ENCODE data around the gene SARNP.

The SARNP gene

GRCh38 chr12:55728939-55729818, 88.3 kb downstream of the SARNP start, which contains the start of gene CD63:
TSS of gene CD63 (minus strand) at chr12:55729009. CDS start at chr12:55728341, 668 bp downstream.
- peak within 1 kb of the TSS; percentile 98 for H3K27ac ChIP-seq
- no peak for DNase-seq (ENCODE audit: low read depth, low spot score)

GRCh38 chr12:55728186-55728938, 89.2 kb downstream of the SARNP start:
- DNase-seq (ENCODE audit: low read depth, low spot score) = no peak
- H3K27ac ChIP-seq = peak overlapping the region; percentile 98

- no peak for DNase-seq (ENCODE audit: low read depth, low spot score)
- peak overlapping the region; percentile 98 for H3K27ac ChIP-seq
Measured at GRCh38 chr12:55727643-55728185, 89.8 kb downstream of the SARNP start.

- DNase-seq (ENCODE audit: low read depth, low spot score) = no peak
- peak overlapping the region; percentile 98 for H3K27ac ChIP-seq
Measured at GRCh38 chr12:55726971-55727370, 90.6 kb downstream of the SARNP start.

GRCh38 chr12:55725556-55725955, 92.0 kb downstream of the SARNP start:
- DNase-seq (ENCODE audit: low read depth, low spot score) = no peak
- H3K27ac ChIP-seq = peak overlapping the region; percentile 98

- no peak overlapping the region for H3K27ac ChIP-seq
- DNase-seq (ENCODE audit: low read depth, low spot score) = no peak
Measured at GRCh38 chr12:55724940-55725309, 92.6 kb downstream of the SARNP start.

- DNase-seq (ENCODE audit: low read depth, low spot score) = no peak
- no peak overlapping the region for H3K27ac ChIP-seq
Measured at GRCh38 chr12:55724226-55724939, 93.1 kb downstream of the SARNP start.

- DNase-seq (ENCODE audit: low read depth, low spot score) = no peak
- H3K27ac ChIP-seq = no peak overlapping the region
Measured at GRCh38 chr12:55723516-55724225, 93.9 kb downstream of the SARNP start.

GRCh38 chr12:55722948-55723347, 94.6 kb downstream of the SARNP start:
- H3K27ac ChIP-seq = no peak overlapping the region
- no peak for DNase-seq (ENCODE audit: low read depth, low spot score)

GRCh38 chr12:55721601-55722213, 95.8 kb downstream of the SARNP start:
- H3K27ac ChIP-seq = peak overlapping the region; percentile 49
- DNase-seq (ENCODE audit: low read depth, low spot score) = no peak

- DNase-seq (ENCODE audit: low read depth, low spot score) = no peak
- H3K27ac ChIP-seq = peak overlapping the region; percentile 49
Measured at GRCh38 chr12:55720894-55721444, 96.6 kb downstream of the SARNP start.

GRCh38 chr12:55720071-55720564, 97.4 kb downstream of the SARNP start, which contains the start of gene RDH5:
TSS of gene RDH5 (plus strand) at chr12:55720393. CDS start at chr12:55721185, 792 bp downstream.
- no peak for DNase-seq (ENCODE audit: low read depth, low spot score)
- H3K27ac ChIP-seq = peak within 1 kb of the TSS; percentile 49

GRCh38 chr12:55719371-55719770, 98.2 kb downstream of the SARNP start:
- DNase-seq (ENCODE audit: low read depth, low spot score) = no peak
- no peak overlapping the region for H3K27ac ChIP-seq

- no peak overlapping the region for H3K27ac ChIP-seq
- DNase-seq (ENCODE audit: low read depth, low spot score) = no peak
Measured at GRCh38 chr12:55718624-55719275, 98.8 kb downstream of the SARNP start.

GRCh38 chr12:55718015-55718414, 99.5 kb downstream of the SARNP start:
- DNase-seq (ENCODE audit: low read depth, low spot score) = no peak
- H3K27ac ChIP-seq = peak overlapping the region; percentile 91

GRCh38 chr12:55717011-55718007, 100.2 kb downstream of the SARNP start:
- H3K27ac ChIP-seq = peak overlapping the region; percentile 91
- DNase-seq (ENCODE audit: low read depth, low spot score) = no peak

GRCh38 chr12:55716582-55716957, 101.0 kb downstream of the SARNP start:
- H3K27ac ChIP-seq = peak overlapping the region; percentile 91
- DNase-seq (ENCODE audit: low read depth, low spot score) = no peak
